HG03432 (cell line): ENCODE results near the gene FARS2.
A peak's percentile ranks its signal among the peaks of the same experiment; 100 is the strongest.
"Not testable (repeated sequence)": the region's sequence is repeated elsewhere in the genome, so short reads cannot be mapped to it uniquely, and the experiment has no call there.

ENCODE experiments used
- ATAC-seq: cut with Tn5 transposase; IDR thresholded peaks from one replicate; pipeline ENCODE4 v1.9.1; 2021; ENCODE audit warnings: mild to moderate bottlenecking, moderate library complexity; ENCODE audit not compliant: unreplicated experiment

The FARS2 gene

GRCh38 chr6:5562277-5562676, 301.0 kb downstream of the FARS2 start:
- ATAC-seq, result no peak

- ATAC-seq, result no peak
Observed at GRCh38 chr6:5563086-5563485, 301.8 kb downstream of the FARS2 start.

- ATAC-seq, result not testable (repeated sequence)
Observed at GRCh38 chr6:5564746-5565145, 303.4 kb downstream of the FARS2 start.

- no peak for ATAC-seq
Observed at GRCh38 chr6:5565971-5566370, 304.7 kb downstream of the FARS2 start.

- ATAC-seq, result peak; percentile 68
Observed at GRCh38 chr6:5566718-5567117, 305.4 kb downstream of the FARS2 start.

GRCh38 chr6:5567352-5567751, 306.0 kb downstream of the FARS2 start:
- ATAC-seq, result peak; percentile 53

- no peak for ATAC-seq
Observed at GRCh38 chr6:5567890-5568289, 306.6 kb downstream of the FARS2 start.

- ATAC-seq, result no peak
Observed at GRCh38 chr6:5569491-5569890, 308.2 kb downstream of the FARS2 start.

GRCh38 chr6:5570641-5571040, 309.3 kb downstream of the FARS2 start:
- no peak for ATAC-seq

- no peak for ATAC-seq
Observed at GRCh38 chr6:5580736-5581581, 319.6 kb downstream of the FARS2 start.

- ATAC-seq, result no peak
Observed at GRCh38 chr6:5582762-5583161, 321.4 kb downstream of the FARS2 start.

GRCh38 chr6:5583528-5583927, 322.2 kb downstream of the FARS2 start:
- ATAC-seq, result no peak

GRCh38 chr6:5584078-5584482, 322.8 kb downstream of the FARS2 start:
- no peak for ATAC-seq

GRCh38 chr6:5587648-5588047, 326.3 kb downstream of the FARS2 start:
- no peak for ATAC-seq

- no peak for ATAC-seq
Observed at GRCh38 chr6:5589422-5590141, 328.3 kb downstream of the FARS2 start.

GRCh38 chr6:5590187-5590586, 328.9 kb downstream of the FARS2 start:
- no peak for ATAC-seq

GRCh38 chr6:5592886-5593519, 331.7 kb downstream of the FARS2 start:
- ATAC-seq, result no peak

GRCh38 chr6:5595184-5595583, 333.9 kb downstream of the FARS2 start:
- ATAC-seq, result no peak

GRCh38 chr6:5597413-5597812, 336.1 kb downstream of the FARS2 start:
- ATAC-seq, result no peak

- ATAC-seq, result no peak
Observed at GRCh38 chr6:5598123-5598522, 336.8 kb downstream of the FARS2 start.

- ATAC-seq, result no peak
Observed at GRCh38 chr6:5599127-5599526, 337.8 kb downstream of the FARS2 start.

- no peak for ATAC-seq
Observed at GRCh38 chr6:5605937-5606336, 344.6 kb downstream of the FARS2 start.
